Choroid plexus epithelial cell (primary cell): ENCODE results near the gene TP63.

Source experiments
- DNase-seq: peaks from one replicate; pipeline ENCODE4 v3.0.0-alpha.2; 2010; ENCODE audit warnings: low read depth
- H3K4me3 ChIP-seq: 2 replicates; pipeline ENCODE4 v1.5.1; 2011; ENCODE audit warnings: low read depth, mild to moderate bottlenecking, control low read depth, low read length, moderate library complexity
- CTCF ChIP-seq: conservative IDR thresholded peaks from 2 replicates; pipeline ENCODE4 v1.5.1; 2011; ENCODE audit warnings: low read depth, mild to moderate bottlenecking, control low read depth, inconsistent platforms, low read length, moderate library complexity

TP63 gene

GRCh38 chr3:189911001-189911400 lies 279.8 kb downstream of the TP63 start:
- no peak for TF ChIP-seq CTCF
- DNase-seq, result peak; percentile 19

GRCh38 chr3:189914799-189915198 lies 283.6 kb downstream of the TP63 start:
- no peak overlapping the region for H3K4me3 ChIP-seq
- no peak for TF ChIP-seq CTCF
- DNase-seq, result peak; percentile 94

More at GRCh38 chr3:189911001-189911400, 279.8 kb downstream of the TP63 start:
- H3K4me3 ChIP-seq, result no peak overlapping the region

- no peak for TF ChIP-seq CTCF
- DNase-seq, result no peak
- H3K4me3 ChIP-seq, result no peak overlapping the region
These were observed 290.6 kb downstream of the TP63 start for GRCh38 chr3:189921770-189922169.

- no peak for DNase-seq
These were observed 297.0 kb downstream of the TP63 start for GRCh38 chr3:189927975-189928895.

GRCh38 chr3:189936201-189936945 lies 305.2 kb downstream of the TP63 start:
- TF ChIP-seq CTCF, result no peak
- no peak for DNase-seq
- H3K4me3 ChIP-seq, result no peak overlapping the region

More at GRCh38 chr3:189927975-189928895, 297.0 kb downstream of the TP63 start:
- no peak overlapping the region for H3K4me3 ChIP-seq
- no peak for TF ChIP-seq CTCF

GRCh38 chr3:189937302-189938127 lies 306.3 kb downstream of the TP63 start:
- DNase-seq, result peak; percentile 89
- H3K4me3 ChIP-seq, result no peak overlapping the region
- no peak for TF ChIP-seq CTCF
